Measurements from ENCODE around the gene LAMTOR4. TPM values are rescaled to one million over a fixed set of nuclear protein-coding genes. Genes with fewer than 3 reads are reported as not detected.

LAMTOR4 gene
- total and polyA plus RNA-seq, 10 of the 15 experiments (the other 5 are each of a cell fraction or from before 2014, with no cell fraction given): 73.4 to 297 (median 196) TPM

- intact Hi-C loops (cut with micrococcal nuclease; ENCODE audit: unreplicated experiment): no loop called here
- TF ChIP-seq MEF2B (IDR thresholded peaks at IDR 0.05; ENCODE audit: partially characterized antibody, poor library complexity, severe bottlenecking) (no peak), TCF7 (IDR thresholded peaks at IDR 0.05; ENCODE audit: borderline replicate concordance) (no peak), MTA3 (IDR thresholded peaks at IDR 0.05; ENCODE audit: borderline replicate concordance, low read length) (no peak), HCFC1 (IDR thresholded peaks at IDR 0.05; ENCODE audit: low read length) (no peak), POLR2AphosphoS5 (IDR thresholded peaks at IDR 0.05; ENCODE audit: low read length) (no peak), ESRRA (IDR thresholded peaks at IDR 0.05; ENCODE audit: low read length) (no peak), CTCF (IDR thresholded peaks at IDR 0.05 in 2 of 3, conservative IDR thresholded peaks at IDR 0.05 in 1 of 3; ENCODE audit: control insufficient read depth in 2 of 3, extremely low read depth in 1 of 3, insufficient read depth in 1 of 3, low read depth in 3 of 3, low read length in 3 of 3) (no peak), POLR2AphosphoS2 (IDR thresholded peaks at IDR 0.05; ENCODE audit: low read depth, low read length) (no peak), MLLT1 (IDR thresholded peaks at IDR 0.05) (no peak), CBX3 (IDR thresholded peaks at IDR 0.05; ENCODE audit: borderline replicate concordance, low read depth) (no peak)
- no peaks in the 10 kb centered on the region for H3K36me3 ChIP-seq (ENCODE audit: control insufficient read depth in 2 of 2, insufficient read depth in 2 of 2, low read length in 1 of 2)
- in situ Hi-C loops (cut with MboI): no loop called here
- DNase-seq (ENCODE audit: low read depth, low spot score) (no peak), FAIRE-seq (no peak), ATAC-seq (no peak)
- ChIA-PET CTCF (no interaction called here), RAD21 (ENCODE audit: unreplicated experiment) (no interaction called here), POLR2A (interaction anchor here (1.0 kb wide), 1 partner anchor 19 kb away, joined by 3 read pairs; no protein-coding TSS in a partner anchor), SMC1A (ENCODE audit: uncharacterized antibody, unreplicated experiment) (no interaction called here)
- no peaks in the 10 kb centered on the region for H4K20me1 ChIP-seq (ENCODE audit: control insufficient read depth, insufficient read depth)
- H2AFZ ChIP-seq (ENCODE audit: control insufficient read depth, low read depth, low read length): no peak overlapping the region
- no peak overlapping the region for H3K27ac ChIP-seq (ENCODE audit: control insufficient read depth, insufficient read depth)
- H3K4me3 ChIP-seq: no peak overlapping the region
- no peak overlapping the region for H3K9ac ChIP-seq (ENCODE audit: control insufficient read depth, insufficient read depth, low read length)
- H3K4me1 ChIP-seq (ENCODE audit: control insufficient read depth, insufficient read depth, low read length): peaks cover 23% of the 10 kb centered on the region
- no TSS peak for BruUV-seq (replicated peaks)
- 68% methylated on average over 5 of the region's 5 CpGs for WGBS (ENCODE audit: insufficient coverage, insufficient replicate concordance, low lambda C conversion rate, missing lambda C conversion rate)
- H3K79me2 ChIP-seq (ENCODE audit: control insufficient read depth, insufficient read depth, low read length): no peaks in the 10 kb centered on the region
- no peaks in the 10 kb centered on the region for H3K9me3 ChIP-seq (replicated peaks; ENCODE audit: control insufficient read depth, insufficient read depth, low read length)
- no peak overlapping the region for H3K4me2 ChIP-seq (ENCODE audit: control insufficient read depth, insufficient read depth)
- H3K27me3 ChIP-seq (replicated peaks in 1 of 2; ENCODE audit: control insufficient read depth in 2 of 2, insufficient read depth in 2 of 2, low read length in 1 of 2): peaks cover 0 to 4% of the 10 kb centered on the region in 2 experiments; a peak in 2 of 4 replicates
Observed at GRCh38 chr7:100174582-100174981, 25.9 kb downstream of the LAMTOR4 start.

Measured in GM12878 (cell line).